Myocyte (in vitro differentiated cells): ENCODE results near the gene SLC28A1. TPM values are rescaled to one million over a fixed set of nuclear protein-coding genes. Genes with fewer than 3 reads are reported as not detected.

Experiments
- DNase-seq: peaks from one replicate; pipeline ENCODE4 v3.0.0-alpha.2; 2012; ENCODE audit warnings: low read depth
- polyA plus RNA-seq: library from polyadenylated mRNA; unstranded; fragments of >200 nt; gene quantifications from one replicate; pipeline ENCODE4 v1.2.1, GENCODE V29; 2012; ENCODE audit warnings: missing spikeins
- total RNA-seq: library from RNA; depleted of rRNA; stranded (reverse); fragments of >200 nt; gene quantifications from 2 replicates; pipeline ENCODE4 v1.2.3, GENCODE V29; 2014

SLC28A1 gene, protein sequence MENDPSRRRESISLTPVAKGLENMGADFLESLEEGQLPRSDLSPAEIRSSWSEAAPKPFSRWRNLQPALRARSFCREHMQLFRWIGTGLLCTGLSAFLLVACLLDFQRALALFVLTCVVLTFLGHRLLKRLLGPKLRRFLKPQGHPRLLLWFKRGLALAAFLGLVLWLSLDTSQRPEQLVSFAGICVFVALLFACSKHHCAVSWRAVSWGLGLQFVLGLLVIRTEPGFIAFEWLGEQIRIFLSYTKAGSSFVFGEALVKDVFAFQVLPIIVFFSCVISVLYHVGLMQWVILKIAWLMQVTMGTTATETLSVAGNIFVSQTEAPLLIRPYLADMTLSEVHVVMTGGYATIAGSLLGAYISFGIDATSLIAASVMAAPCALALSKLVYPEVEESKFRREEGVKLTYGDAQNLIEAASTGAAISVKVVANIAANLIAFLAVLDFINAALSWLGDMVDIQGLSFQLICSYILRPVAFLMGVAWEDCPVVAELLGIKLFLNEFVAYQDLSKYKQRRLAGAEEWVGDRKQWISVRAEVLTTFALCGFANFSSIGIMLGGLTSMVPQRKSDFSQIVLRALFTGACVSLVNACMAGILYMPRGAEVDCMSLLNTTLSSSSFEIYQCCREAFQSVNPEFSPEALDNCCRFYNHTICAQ
- not detected in 2 replicates for total RNA-seq
- 0.18 TPM for polyA plus RNA-seq

GRCh38 chr15:84883916-84884781 lies at the start of gene SLC28A1:
Gene SLC28A1 (plus strand): TSS chr15:84884662. CDS start chr15:84887761, 3,099 bp downstream.
- no peak for DNase-seq

DNA sequence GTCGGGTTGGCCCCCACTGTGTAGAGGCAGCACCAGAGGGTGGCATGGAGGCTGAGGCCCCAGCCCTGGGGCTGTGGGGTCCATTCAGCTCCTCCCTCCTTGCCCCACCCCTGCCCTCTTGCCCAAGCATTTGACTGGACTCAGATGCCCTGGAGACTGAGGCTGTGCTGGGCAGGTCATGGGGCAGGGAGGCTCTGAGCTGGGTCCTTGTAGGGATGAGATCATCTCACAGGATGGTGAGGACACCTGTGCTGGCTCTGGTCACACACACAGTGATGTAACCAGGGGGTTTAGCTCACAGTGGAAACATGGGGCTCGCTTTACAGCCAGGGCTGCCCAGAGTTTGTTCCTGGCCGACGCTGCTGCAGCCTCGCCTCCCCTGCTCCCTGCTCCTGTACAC lies 49.5 kb upstream of the SLC28A1 start:
- DNase-seq = peak; percentile 85

- DNase-seq = no peak
Observed at GRCh38 chr15:84835661-84836337, 48.7 kb upstream of the SLC28A1 start.

DNA sequence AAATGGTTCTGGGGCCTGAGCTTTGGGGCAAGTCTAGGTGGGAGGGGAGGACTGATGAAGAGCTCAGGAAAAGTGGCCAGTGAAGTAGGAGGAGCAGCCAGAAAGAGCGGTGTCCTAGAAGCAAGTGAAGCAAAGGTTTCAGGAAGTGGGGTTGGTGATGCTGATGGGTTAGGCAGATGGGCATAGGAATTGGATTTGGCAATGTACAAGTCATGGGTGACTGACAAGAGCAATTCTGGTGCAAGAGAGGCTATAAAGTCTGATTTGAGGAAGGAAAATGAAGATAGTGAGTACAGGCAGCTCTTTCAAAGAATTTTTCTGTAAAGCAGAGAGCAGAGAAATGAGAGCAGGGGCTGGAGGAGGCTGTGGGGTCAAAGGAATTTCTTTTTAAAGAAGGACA lies 47.6 kb upstream of the SLC28A1 start:
- no peak for DNase-seq

GRCh38 chr15:84839714-84840113 lies 44.7 kb upstream of the SLC28A1 start:
- DNase-seq = no peak

DNA sequence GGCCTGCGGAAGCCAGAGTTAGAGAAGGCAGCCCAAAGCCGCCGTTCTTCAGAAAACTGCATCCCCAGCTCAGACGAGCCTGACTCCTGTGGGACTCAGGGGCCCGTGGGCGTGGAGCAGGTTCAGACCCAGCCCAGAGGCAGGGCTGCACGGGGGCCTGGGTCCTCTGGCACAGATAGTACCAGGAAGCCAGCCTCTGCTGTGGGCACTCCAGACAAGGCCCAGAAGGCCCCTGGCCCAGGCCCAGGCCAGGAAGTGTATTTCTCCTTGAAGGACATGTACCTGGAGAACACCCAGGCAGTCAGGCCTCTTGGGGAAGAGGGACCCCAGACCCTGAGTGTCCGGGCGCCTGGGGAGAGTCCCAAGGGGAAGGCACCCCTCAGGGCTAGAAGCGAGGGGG lies 44.2 kb upstream of the SLC28A1 start:
- DNase-seq = no peak

DNA sequence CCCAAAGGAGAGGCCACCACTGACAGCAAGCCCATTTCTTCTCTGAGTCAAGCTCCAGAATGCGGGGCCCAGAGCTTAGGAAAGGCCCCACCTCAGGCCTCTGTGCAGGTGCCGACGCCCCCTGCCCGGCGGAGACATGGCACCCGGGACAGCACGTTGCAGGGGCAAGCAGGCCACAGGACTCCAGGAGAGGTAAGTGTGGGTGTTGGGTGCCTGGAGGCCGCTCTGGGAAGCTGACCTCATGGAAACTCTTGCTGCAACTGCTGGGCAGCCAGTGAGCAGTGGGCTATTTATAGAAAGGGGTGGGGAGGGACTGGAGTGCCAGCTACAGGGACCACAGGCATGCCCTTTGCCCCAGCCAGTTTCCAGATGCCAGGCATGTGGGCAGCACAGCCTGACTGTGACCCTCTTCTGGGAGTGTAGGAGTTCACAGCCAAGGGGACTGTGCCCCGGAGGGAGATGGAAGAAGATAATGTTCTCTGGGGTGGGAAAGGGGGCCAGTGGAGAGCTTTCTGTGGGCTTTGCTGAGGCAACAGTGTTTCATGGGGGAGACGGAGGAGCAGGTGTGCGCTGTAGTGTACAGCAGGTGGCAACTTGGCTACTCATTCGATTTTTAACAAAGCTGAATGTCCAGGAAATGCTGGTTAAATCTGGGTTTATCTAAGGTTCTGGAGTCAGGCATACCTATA lies 43.6 kb upstream of the SLC28A1 start:
- DNase-seq = peak; percentile 98

DNA sequence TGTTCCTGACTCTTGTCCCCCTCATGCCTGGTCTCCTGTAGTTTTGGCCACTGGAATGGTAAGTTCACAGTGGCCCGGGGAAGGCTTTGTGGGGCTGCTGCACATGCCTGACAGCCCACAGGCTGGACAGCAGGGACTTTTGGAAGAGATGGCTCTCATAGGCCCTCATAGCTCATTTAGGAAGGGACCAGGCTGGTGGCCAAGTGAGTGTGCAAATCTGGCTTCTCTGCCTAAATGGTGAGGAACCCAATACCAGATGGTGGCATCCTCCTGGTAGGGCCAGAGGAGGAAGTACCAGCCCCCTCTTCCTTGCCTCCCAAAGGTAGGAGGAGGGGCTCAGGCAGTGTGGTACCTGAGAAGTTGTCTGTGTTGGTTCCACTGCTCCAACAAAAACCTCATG lies 41.7 kb upstream of the SLC28A1 start:
- peak; percentile 60 for DNase-seq

GRCh38 chr15:84844964-84845363 lies 39.5 kb upstream of the SLC28A1 start:
- no peak for DNase-seq

DNA sequence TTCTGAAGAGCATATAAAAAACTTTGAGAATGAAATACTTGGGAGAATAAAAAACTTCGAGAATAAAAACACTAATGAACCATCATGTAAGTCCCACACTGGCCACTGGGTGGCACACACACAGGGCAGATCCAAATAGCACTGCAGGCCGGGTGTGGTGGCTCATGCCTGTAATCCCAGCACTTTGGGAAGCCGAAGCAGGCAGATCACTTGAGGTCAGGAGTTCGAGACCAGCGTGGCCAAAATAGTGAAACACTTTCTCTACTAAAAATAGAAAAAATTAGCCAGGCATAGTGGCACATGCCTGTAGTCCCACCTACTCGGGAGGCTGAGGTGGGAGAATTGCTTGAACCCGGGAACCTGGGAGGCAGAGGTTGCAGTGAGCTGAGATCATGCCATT lies 38.8 kb upstream of the SLC28A1 start:
- peak; percentile 46 for DNase-seq

DNA sequence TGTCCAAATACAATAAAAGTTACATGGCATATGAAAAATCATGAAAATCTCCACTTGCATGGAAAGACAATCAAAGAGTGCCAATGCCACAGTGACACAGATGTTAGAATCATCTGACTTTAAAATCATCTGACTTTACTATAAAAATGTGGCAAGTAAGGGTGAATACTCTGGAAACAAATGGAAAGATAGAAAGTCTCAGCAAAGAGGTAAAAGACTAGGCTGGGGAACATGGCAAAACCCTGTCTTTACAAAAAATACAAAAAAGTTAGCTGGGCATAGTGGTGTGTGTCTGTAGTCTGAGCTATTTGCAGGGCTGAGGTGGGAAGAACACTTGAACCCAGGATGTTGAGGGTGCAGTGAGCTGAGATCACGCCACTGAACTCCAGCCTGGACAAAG lies 38.2 kb upstream of the SLC28A1 start:
- no peak for DNase-seq

GRCh38 chr15:84847382-84847781 lies 37.1 kb upstream of the SLC28A1 start:
- DNase-seq = no peak

DNA sequence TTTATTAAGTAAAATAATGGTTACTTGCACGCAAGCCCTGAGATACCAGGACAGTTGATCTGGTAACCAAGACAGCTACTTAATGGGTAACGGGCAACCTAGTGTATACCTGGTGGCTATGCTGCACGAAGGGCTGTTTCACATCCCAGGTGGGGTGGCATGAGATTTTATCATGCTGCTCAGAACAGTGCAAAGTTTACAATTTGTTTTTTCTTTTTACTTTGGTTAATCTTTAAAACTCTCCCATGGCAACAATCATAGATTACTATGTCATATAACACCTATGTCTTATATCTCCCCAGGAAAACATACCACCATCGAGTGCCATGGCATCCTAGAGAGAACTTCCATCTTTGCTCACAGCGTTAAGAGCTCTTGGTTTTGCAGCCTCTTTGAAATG lies 32.2 kb upstream of the SLC28A1 start:
- DNase-seq = no peak

DNA sequence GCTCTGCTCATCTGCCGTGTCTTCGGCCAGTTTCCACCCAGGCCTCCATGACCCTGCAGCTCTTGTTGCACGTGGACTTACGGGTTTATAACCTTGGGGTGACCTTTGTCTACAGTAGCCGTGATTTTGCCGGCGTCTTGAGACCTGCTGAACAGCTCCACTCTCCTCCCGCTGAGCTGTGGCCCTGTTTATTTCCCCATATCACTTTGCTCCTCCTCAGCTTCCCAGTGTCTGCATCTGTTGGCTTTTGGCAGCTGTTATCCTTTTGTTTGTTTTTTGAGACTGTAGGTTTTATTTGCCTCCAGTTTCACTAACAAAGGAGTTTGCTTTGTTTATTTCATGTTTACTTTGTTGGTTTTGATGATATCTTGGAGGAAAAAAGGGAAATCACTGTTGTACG lies 29.3 kb upstream of the SLC28A1 start:
- no peak for DNase-seq

DNA sequence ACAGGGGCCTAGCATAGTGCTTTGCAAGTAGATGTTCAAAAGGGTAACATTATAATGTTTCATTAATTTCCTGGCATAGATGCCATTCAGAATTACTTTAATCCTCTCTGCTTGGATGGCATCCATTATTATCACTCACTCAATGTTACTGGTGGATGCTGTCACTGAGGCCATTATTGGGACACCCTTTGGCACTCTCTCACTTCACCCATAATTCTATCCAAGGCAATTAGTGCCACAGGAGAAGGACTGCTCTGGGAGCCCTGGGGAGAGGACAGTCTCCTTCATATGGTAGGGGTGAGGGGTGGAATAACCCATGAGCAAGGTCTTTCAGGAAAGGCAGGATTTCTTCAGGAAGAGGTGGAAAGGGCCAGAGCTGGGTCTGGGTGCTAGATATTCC lies 28.7 kb upstream of the SLC28A1 start:
- no peak for DNase-seq

GRCh38 chr15:84856731-84857417 lies 27.6 kb upstream of the SLC28A1 start:
- no peak for DNase-seq

GRCh38 chr15:84857418-84858004 lies 27.0 kb upstream of the SLC28A1 start:
- no peak for DNase-seq

GRCh38 chr15:84858231-84858630 lies 26.2 kb upstream of the SLC28A1 start:
- DNase-seq = no peak

DNA sequence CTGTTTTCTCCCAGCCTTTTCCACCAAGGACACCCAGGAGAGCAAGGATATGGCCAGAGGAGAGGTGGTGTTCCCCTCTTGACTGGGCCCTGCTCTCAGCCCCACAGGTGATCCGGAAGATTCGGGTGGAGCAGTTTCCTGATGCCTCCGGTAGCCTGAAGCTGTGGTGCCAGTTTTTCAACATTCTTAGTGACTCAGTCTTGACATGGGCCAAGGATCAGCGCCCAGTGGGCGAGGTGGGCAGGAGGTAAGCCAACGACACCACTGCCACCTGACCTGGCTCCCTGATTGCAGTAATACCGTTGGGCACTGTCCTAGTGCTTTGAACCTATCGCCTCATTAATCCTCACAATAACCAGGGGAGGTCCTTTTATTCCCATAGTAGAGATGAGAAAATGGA lies 25.3 kb upstream of the SLC28A1 start:
- no peak for DNase-seq

- DNase-seq = no peak
Observed at GRCh38 chr15:84859651-84860050, 24.8 kb upstream of the SLC28A1 start.
